ENCODE data around the gene BCKDHA. TPM values are rescaled to one million over a fixed set of nuclear protein-coding genes. Genes with fewer than 3 reads are reported as not detected.
"Not testable (repeated sequence)": the region's sequence is repeated elsewhere in the genome, so short reads cannot be mapped to it uniquely, and the experiment has no call there.

BCKDHA gene
- total and polyA plus RNA-seq, 5 donors: 21.0 to 50.4 (median 33.4) TPM

- no peaks in the 10 kb centered on the region for H3K9me3 ChIP-seq (ENCODE audit: control insufficient read depth, low read length)
- peaks cover 2% of the 10 kb centered on the region for H3K4me1 ChIP-seq (ENCODE audit: control insufficient read depth, insufficient read depth, low read length)
- ATAC-seq (no peak), DNase-seq (no peak)
- 99% methylated on average over 2 of the region's 2 CpGs for WGBS
- no peaks in the 10 kb centered on the region for H3K27me3 ChIP-seq (ENCODE audit: control insufficient read depth, insufficient read depth)
- intact Hi-C loops (cut with DNase I): no loop called here
- no peak overlapping the region for H3K27ac ChIP-seq (ENCODE audit: low read length)
- no peak overlapping the region for H3K4me3 ChIP-seq (ENCODE audit: low read length)
Measured at GRCh38 chr19:41369769-41370168, 27.8 kb upstream of the BCKDHA start.

GRCh38 chr19:41371119-41371518 is 26.5 kb upstream of the BCKDHA start:
- H3K9me3 ChIP-seq (ENCODE audit: control insufficient read depth, low read length); H3K27me3 ChIP-seq (ENCODE audit: control insufficient read depth, insufficient read depth); DNase-seq; H3K4me1 ChIP-seq (ENCODE audit: control insufficient read depth, insufficient read depth, low read length); intact Hi-C loops (cut with DNase I); H3K27ac ChIP-seq (ENCODE audit: low read length); ATAC-seq; H3K4me3 ChIP-seq (ENCODE audit: low read length): not testable (repeated sequence)
- 95% methylated on average over 5 of the region's 5 CpGs for WGBS

GRCh38 chr19:41371541-41371940 is 26.1 kb upstream of the BCKDHA start:
- Histone ChIP-seq H3K9me3 (ENCODE audit: control insufficient read depth, low read length) (no peaks in the 10 kb centered on the region), H3K4me1 (ENCODE audit: control insufficient read depth, insufficient read depth, low read length) (no peaks in the 10 kb centered on the region), H3K27ac (ENCODE audit: low read length) (no peak overlapping the region), H3K4me3 (ENCODE audit: low read length) (no peak overlapping the region), H3K27me3 (ENCODE audit: control insufficient read depth, insufficient read depth) (no peaks in the 10 kb centered on the region)
- DNase-seq: no peak
- intact Hi-C loops (cut with DNase I): no loop called here
- 94% methylated on average over 8 of the region's 8 CpGs for WGBS
- ATAC-seq: no peak

GRCh38 chr19:41372501-41372900 is 25.1 kb upstream of the BCKDHA start:
- ATAC-seq (no peak), DNase-seq (no peak)
- Histone ChIP-seq H3K9me3 (ENCODE audit: control insufficient read depth, low read length) (no peaks in the 10 kb centered on the region), H3K4me3 (ENCODE audit: low read length) (no peak overlapping the region), H3K27me3 (ENCODE audit: control insufficient read depth, insufficient read depth) (no peaks in the 10 kb centered on the region), H3K27ac (ENCODE audit: low read length) (no peak overlapping the region), H3K4me1 (ENCODE audit: control insufficient read depth, insufficient read depth, low read length) (no peaks in the 10 kb centered on the region)
- 70% methylated on average over 2 of the region's 2 CpGs for WGBS
- intact Hi-C loops (cut with DNase I): no loop called here

- Histone ChIP-seq H3K4me1 (ENCODE audit: control insufficient read depth, insufficient read depth, low read length) (no peaks in the 10 kb centered on the region), H3K27ac (ENCODE audit: low read length) (no peak overlapping the region), H3K27me3 (ENCODE audit: control insufficient read depth, insufficient read depth) (no peaks in the 10 kb centered on the region), H3K9me3 (ENCODE audit: control insufficient read depth, low read length) (no peaks in the 10 kb centered on the region), H3K4me3 (ENCODE audit: low read length) (no peak overlapping the region)
- ATAC-seq: peak; percentile 73 to 75
- peak; percentile 86 to 96 (median 95) for DNase-seq
- intact Hi-C loops (cut with DNase I): no loop called here
- WGBS: 19% methylated on average over 12 of the region's 12 CpGs
Measured at GRCh38 chr19:41373993-41374392, 23.6 kb upstream of the BCKDHA start.

- DNase-seq: peak; percentile 49 to 81 (median 78)
- Histone ChIP-seq H3K4me3 (ENCODE audit: low read length) (peak within 1 kb of the TSS; percentile 51), H3K9me3 (ENCODE audit: control insufficient read depth, low read length) (no peaks in the 10 kb centered on the region), H3K4me1 (ENCODE audit: control insufficient read depth, insufficient read depth, low read length) (no peaks in the 10 kb centered on the region), H3K27ac (ENCODE audit: low read length) (peak within 1 kb of the TSS; percentile 0), H3K27me3 (ENCODE audit: control insufficient read depth, insufficient read depth) (no peaks in the 10 kb centered on the region)
- 3% methylated on average over 47 of the region's 47 CpGs for WGBS
- ATAC-seq: peak; percentile 60 to 66
- intact Hi-C loops (cut with DNase I): no loop called here
Measured at GRCh38 chr19:41376241-41376997, 21.2 kb upstream of the BCKDHA start, which contains the start of gene TMEM91. TMEM91 (plus strand) TSS chr19:41376533; CDS start chr19:41378310, 1,777 bp downstream.

GRCh38 chr19:41376998-41377365 is 20.6 kb upstream of the BCKDHA start:
- Histone ChIP-seq H3K9me3 (ENCODE audit: control insufficient read depth, low read length) (no peaks in the 10 kb centered on the region), H3K4me3 (ENCODE audit: low read length) (peak overlapping the region; percentile 51), H3K27ac (ENCODE audit: low read length) (no peak overlapping the region), H3K27me3 (ENCODE audit: control insufficient read depth, insufficient read depth) (no peaks in the 10 kb centered on the region), H3K4me1 (ENCODE audit: control insufficient read depth, insufficient read depth, low read length) (no peaks in the 10 kb centered on the region)
- intact Hi-C loops (cut with DNase I): no loop called here
- peak; percentile 28 to 32 for ATAC-seq
- 67% methylated on average over 8 of the region's 8 CpGs for WGBS
- no peak for DNase-seq

GRCh38 chr19:41377977-41378709 is 19.5 kb upstream of the BCKDHA start:
- ATAC-seq: no peak
- Histone ChIP-seq H3K9me3 (ENCODE audit: control insufficient read depth, low read length) (no peaks in the 10 kb centered on the region), H3K27me3 (ENCODE audit: control insufficient read depth, insufficient read depth) (no peaks in the 10 kb centered on the region), H3K4me3 (ENCODE audit: low read length) (no peak overlapping the region), H3K27ac (ENCODE audit: low read length) (no peak overlapping the region), H3K4me1 (ENCODE audit: control insufficient read depth, insufficient read depth, low read length) (no peaks in the 10 kb centered on the region)
- 46% methylated on average over 9 of the region's 9 CpGs for WGBS
- peak in 1 of 3 donors; percentile 44 for DNase-seq
- intact Hi-C loops (cut with DNase I): no loop called here

GRCh38 chr19:41381536-41381935 is 16.1 kb upstream of the BCKDHA start:
- DNase-seq; intact Hi-C loops (cut with DNase I); H3K27me3 ChIP-seq (ENCODE audit: control insufficient read depth, insufficient read depth); H3K4me1 ChIP-seq (ENCODE audit: control insufficient read depth, insufficient read depth, low read length); H3K9me3 ChIP-seq (ENCODE audit: control insufficient read depth, low read length); ATAC-seq; H3K4me3 ChIP-seq (ENCODE audit: low read length); H3K27ac ChIP-seq (ENCODE audit: low read length): not testable (repeated sequence)
- WGBS: 96% methylated on average over 8 of the region's 8 CpGs

GRCh38 chr19:41384351-41384750 is 13.3 kb upstream of the BCKDHA start:
- H3K27me3 ChIP-seq (ENCODE audit: control insufficient read depth, insufficient read depth): no peaks in the 10 kb centered on the region
- H3K4me1 ChIP-seq (ENCODE audit: control insufficient read depth, insufficient read depth, low read length): no peaks in the 10 kb centered on the region
- ATAC-seq: no peak
- no peak overlapping the region for H3K27ac ChIP-seq (ENCODE audit: low read length)
- intact Hi-C loops (cut with DNase I): no loop called here
- H3K4me3 ChIP-seq (ENCODE audit: low read length): no peak overlapping the region
- no peak for DNase-seq
- WGBS: 91% methylated on average over 5 of the region's 5 CpGs
- no peaks in the 10 kb centered on the region for H3K9me3 ChIP-seq (ENCODE audit: control insufficient read depth, low read length)

- ATAC-seq: peak; percentile 19 to 22
- Histone ChIP-seq H3K27ac (ENCODE audit: low read length) (no peak overlapping the region), H3K4me3 (ENCODE audit: low read length) (no peak overlapping the region), H3K4me1 (ENCODE audit: control insufficient read depth, insufficient read depth, low read length) (no peaks in the 10 kb centered on the region), H3K27me3 (ENCODE audit: control insufficient read depth, insufficient read depth) (no peaks in the 10 kb centered on the region), H3K9me3 (ENCODE audit: control insufficient read depth, low read length) (no peaks in the 10 kb centered on the region)
- intact Hi-C loops (cut with DNase I): no loop called here
- no peak for DNase-seq
- WGBS: 75% methylated on average over 13 of the region's 13 CpGs
Measured at GRCh38 chr19:41386442-41386841, 11.2 kb upstream of the BCKDHA start.

All from right cardiac atrium (tissue), 5 donors.